Measurements from ENCODE around the gene BRME1.

GRCh38 chr19:13887018-13887436, 18.9 kb downstream of the BRME1 start:
- TF ChIP-seq CTCF (IDR thresholded peaks at IDR 0.05) (no peak), POLR2A (IDR thresholded peaks at IDR 0.05) (no peak)
